ENCODE data around the gene PIK3AP1.
"Not testable (repeated sequence)": the region's sequence is repeated elsewhere in the genome, so short reads cannot be mapped to it uniquely, and the experiment has no call there.

PIK3AP1 gene

DNA sequence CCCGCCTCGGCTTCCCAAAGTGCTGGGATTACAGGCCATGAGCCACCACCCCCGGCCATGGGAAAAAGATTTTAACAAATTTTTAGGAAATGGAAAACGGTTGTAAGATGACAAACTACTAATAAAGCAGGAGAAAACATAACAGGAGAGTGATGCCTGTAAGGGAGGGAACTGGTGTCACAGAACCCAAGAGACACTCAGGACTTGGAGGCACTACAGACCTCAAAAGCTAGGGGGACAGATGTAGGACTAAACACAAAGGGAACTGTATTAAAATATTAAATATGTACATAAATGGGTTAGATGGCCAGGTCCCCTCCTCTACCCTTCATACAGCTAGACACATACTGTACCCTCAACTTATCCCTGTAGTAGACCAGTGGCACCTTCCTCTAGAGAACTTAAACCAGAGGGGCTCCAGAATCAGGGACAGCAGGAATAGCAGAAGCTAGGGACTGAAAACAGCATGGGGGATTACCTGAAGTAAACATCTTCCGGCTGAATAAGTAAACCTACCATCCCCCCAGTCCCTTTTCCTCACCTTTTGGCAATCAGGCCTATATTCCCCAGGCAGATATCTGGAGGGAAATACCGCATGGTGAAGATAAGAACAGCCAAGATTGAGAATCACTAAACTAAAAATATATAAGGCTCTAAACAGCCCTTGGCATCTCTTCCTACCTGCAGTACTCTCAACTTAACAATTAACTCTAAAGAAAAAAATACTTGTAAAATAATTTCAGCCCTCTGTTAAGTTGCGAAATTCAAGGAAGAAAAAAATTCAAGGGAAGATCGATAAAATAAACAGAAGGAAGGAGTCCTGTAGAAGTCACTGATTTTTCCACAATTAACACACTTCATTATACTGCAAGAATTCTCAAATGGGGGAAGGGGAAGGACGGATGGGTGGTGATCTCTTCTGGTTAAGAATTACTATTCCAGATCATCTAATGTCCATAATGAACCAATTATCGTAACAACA lies 149.0 kb downstream of the PIK3AP1 start:
- no peak for DNase-seq

DNA sequence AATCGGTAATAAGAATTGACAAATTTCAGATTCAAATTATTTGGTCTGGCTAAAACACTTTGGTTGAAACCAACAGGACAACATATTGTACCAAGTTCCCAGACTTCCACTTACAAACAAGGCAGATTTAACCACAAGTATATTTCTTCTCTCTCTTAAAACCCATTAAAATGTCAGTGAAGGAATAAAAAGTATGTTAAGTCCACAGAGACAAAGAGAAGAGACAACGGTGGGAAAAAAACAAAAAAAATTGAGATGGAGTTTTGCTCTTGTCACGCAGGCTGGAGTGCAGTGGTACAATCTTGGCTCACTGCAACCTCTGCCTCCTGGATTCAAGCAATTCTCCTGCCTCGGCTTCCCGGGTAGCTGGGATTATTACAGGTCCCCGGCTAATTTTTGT lies 149.8 kb downstream of the PIK3AP1 start:
- DNase-seq = no peak

DNA sequence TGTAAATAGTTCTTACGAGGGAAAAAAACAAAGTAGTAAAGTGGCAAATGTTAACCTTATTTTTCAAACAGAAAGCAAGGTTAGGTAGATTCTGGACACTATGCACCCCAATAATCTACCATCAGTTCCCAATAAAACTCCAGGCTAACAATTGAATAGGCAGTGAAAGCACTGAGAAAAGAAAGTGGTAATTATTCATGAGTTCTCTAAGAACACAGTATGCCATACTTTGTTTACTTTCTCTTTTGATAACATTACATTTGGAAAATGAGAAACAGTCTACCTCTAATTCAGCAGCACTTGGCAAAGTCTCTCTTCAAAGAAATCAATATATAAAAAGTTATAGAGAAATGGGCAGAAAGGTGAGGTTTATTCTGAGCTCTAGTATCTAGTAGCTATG lies 151.9 kb downstream of the PIK3AP1 start:
- DNase-seq = no peak

DNA sequence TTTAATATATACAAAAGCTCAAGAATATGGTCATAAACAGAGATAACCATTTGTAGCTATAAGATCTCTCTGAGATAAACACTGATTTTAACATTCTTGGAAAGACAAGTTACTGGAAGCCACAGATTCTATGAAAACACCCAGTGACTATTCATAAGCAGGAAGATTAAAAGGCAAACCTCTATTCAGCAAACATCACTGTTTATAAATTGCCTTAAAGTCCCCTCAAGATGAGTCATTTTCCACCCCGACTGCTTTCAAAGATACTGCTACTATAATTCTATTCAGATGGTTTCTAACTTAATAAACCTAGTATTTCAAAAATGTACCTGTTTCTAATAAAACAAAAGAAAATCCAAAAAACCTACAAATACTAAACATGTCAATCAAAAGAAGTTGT lies 154.5 kb downstream of the PIK3AP1 start:
- DNase-seq = no peak

DNA sequence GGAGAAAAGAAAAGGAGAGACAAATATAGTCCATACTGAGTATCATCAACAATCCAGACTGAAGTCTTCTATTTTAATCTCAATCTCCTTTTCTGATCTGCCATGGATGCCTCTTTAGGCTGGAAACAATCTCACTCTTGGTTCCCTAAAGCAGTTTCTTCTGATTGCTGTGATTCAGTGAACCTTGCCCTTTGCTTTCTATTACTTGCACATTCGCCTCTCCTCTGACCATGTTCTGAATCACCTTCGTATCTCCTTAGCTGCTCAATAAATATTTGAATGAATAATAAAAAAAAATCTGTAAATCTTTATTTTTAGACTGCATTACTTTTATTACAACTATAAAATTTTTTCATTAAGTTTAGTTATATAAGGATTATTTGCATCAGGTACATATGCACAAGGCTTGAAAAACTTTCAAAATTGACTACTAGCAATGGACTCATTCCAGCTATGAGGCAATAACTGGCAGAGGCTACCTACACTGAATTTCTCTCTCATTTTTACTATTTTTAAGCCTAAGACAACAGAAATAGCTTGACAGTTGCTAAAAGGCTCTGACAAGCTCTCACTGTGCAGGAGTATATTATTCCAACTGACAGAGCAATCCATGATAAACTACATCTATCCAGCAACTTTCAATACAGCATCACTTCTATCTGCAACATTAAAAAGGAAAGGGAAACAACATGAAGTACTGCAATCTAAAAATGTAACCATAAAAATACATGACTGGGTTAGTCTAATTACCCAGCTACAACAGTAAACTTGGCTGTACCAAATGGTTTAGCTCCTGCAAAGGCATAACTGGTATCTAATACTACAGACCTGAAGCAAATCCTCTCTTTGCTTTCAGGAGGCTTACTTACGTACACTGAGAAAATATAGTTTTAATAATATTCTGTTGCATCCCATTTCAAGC lies 159.1 kb downstream of the PIK3AP1 start:
- DNase-seq = no peak

DNA sequence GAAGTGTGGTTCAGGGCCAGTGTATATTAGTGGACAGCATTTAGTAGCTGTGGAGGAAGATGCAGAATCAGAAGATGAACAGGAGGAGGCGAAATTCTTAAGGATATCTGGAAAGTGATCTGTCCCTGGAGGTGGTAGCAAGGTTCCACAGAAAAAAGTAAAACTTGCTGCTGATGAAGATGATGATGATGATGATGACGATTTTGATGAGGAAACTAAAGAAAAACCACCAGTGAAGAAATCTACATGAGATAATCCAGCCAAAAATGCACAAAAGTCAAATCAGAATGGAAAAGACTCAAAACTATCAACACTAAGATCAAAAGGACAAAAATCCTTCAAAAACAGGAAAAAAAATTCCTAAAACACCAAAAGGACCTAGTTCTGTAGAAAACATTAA lies 159.8 kb downstream of the PIK3AP1 start:
- DNase-seq = no peak

DNA sequence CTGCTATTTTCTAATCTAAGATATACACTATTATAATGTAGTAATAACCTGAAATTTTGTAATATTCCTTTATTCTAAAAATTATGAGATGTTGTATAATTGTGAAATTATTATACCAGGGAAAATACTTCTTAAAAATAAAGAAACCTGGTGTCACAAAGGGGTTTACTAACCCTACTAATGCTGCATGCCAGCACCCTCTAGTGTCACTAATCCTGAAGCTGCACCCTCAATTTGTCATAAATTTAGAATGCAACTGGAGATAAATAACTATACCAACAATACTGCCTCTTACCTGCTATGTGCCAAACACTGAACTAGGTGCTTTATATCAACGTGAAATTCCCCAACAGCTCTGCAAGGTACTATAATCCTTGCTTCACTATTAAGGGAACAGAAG lies 164.3 kb downstream of the PIK3AP1 start:
- peak; percentile 29 for DNase-seq

DNA sequence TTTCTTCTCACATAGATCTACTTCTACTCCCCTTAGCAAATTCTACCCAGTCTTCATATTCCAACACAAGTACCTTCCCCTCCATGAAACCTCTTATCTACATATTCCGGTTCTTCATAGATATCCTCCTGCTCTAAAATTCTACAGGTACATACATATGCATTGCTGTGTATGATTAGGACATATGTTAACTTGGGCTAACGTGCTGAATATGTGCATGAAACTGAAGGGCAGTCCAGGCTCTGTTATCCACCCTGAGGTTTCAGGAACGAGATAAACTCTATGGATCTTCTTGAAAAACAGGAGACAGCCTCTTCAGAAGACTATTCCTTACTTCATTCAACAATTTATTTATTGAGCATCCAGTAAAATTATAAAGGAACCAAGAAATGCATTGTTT lies 165.0 kb downstream of the PIK3AP1 start:
- no peak for DNase-seq

DNA sequence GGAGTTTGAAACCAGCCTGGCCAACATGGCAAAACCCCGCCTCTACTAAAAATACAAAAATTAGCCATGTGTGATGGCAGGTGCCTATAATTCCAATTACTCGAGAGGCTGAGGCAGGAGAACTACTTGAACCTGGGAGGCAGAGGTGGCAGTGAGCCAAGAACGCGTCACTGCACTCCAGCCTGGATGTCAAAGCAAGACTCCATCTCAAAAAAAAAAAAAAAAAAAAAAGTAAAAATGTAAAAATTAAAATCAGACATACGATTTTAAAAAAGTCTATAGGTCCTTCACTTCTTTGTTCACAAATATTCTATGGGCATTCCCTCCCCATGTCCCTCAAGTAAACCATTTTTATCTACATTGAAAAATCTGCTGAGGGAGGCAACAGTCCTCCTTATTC lies 171.7 kb downstream of the PIK3AP1 start:
- peak; percentile 82 for DNase-seq

DNA sequence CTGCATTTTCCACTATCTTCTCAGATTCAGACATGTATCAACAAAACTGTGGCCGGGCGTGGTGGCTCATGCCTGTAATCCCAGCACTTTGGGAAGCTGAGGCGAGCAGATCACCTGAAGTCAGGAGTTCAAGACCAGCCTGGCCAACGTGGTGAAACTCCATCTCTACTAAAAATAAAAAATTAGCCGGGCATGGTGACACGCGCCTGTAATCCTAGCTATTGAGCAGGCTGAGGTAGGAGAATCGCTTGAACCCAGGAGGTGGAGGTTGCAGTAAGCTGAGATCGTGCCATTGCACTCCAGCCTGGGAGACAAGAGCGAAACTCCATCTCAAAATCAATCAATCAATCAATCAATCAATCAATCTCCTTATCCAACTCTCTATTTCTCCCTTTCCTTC lies 174.8 kb downstream of the PIK3AP1 start:
- DNase-seq = not testable (repeated sequence)
